ENCODE measurements around the gene ITPR1. TPM values are rescaled to one million over a fixed set of nuclear protein-coding genes. Genes with fewer than 3 reads are reported as not detected.
"Not testable (repeated sequence)": the region's sequence is repeated elsewhere in the genome, so short reads cannot be mapped to it uniquely, and the experiment has no call there.

ITPR1 gene
- total RNA-seq, 1 experiment from 2014 or later: 9.9 TPM

DNA sequence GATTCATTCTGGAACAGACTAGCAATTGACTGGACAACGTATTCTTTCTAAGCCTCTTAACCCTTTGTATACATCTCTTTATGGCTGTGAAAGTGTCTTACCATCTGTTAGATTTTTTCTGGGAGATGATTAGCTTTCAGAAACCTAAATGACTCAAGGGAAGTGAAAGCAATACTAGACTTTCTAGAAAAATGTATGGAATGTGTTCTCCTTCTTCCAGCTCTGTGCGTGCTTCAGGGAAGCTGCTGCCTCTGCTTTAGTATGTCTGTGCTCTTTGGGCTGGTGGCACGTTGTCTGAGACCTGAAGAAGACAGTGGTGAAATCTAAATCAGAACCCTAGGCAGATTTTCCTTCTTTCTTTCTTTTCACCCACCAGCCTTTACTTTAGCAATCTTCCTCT is 89.5 kb downstream of the ITPR1 start:
- DNase-seq (ENCODE audit: low spot score): no peak
- in situ Hi-C loops (cut with HindIII; ENCODE audit: low sequenced_read_pairs): no loop called here

DNA sequence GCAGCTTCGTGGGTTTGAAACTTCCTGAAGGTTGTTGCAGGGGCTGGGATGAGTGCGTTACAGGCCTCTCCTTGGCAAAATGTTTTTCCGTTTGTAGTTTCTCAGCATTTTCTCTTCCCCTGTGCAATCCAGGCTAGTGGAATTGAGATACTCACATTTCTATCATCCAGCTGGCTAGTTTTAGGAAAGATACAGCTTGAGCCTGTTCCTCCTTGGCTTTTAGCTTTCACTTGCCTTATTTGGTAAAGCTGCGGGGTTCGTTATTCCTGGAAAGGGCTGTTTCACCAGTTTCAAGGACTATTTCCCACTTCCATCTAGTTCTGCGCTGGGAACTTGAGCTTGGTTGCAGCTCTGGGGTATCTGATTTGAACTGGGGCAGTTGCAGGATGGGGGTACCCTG is 90.3 kb downstream of the ITPR1 start:
- in situ Hi-C loops (cut with HindIII; ENCODE audit: low sequenced_read_pairs): no loop called here
- DNase-seq (ENCODE audit: low spot score): no peak

DNA sequence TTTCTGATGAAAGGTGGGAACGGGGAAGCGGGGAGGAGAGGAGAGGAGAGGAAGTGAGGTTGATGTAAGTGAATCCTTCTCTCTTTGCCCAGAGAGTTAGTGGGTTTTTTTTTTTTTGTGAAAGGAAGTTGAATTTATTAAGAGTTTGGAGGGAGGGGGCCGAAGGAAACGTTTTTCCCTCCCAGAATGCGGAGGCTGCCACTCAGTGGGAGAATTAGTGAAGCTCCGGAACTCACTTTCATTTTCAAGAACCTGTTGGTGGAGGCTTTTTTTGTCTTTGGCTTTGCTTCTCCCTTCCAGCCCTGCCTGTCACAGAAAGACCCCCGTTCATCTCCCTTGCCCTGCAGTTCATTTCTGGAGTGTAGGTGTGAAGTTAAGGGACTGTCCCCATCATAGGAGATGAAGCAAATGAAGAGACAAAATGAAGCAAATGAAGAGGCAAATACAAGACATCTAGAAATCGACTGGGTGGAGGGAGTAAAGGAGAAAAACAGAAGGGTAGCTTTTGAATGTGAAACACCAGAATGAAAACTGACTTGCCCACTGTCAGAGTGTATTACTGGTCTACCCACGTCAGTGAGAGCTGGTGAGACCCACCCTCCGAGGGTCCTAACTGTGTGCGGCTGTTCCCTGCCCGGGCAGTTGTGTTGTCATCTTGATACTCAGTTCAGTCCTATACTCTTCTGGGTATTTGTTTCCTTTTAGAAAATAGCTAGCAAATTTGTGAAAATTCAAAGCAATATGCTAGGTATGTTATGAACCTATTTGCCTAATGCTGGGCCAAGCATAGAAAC is 91.5 kb downstream of the ITPR1 start:
- no peak for DNase-seq (ENCODE audit: low spot score)
- in situ Hi-C loops (cut with HindIII; ENCODE audit: low sequenced_read_pairs): no loop called here

DNA sequence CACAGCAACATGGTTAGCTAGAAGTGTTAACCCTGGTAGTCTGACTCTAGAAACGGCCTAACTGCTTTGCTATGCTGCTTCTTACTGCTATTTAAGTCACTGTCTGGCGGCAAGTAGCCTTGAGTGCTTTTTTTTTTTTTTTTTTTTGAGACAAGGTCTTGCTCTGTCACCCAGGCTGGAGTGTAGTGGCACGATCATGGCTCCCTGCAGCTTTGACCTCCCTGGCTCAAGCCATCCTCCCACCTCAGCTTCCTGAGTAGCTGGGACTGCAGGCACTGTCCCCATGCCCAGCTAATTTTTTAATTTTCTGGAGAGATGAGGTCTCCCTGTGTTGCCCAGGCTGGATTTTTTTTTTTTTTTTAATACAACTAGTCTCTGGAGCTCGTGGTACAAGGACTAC is 93.2 kb downstream of the ITPR1 start:
- in situ Hi-C loops (cut with HindIII; ENCODE audit: low sequenced_read_pairs): no loop called here
- no peak for DNase-seq (ENCODE audit: low spot score)

GRCh38 chr3:4587061-4587837 is 94.1 kb downstream of the ITPR1 start:
- no peak for DNase-seq (ENCODE audit: low spot score)
- in situ Hi-C loops (cut with HindIII; ENCODE audit: low sequenced_read_pairs): no loop called here

- DNase-seq (ENCODE audit: low spot score): no peak
- in situ Hi-C loops (cut with HindIII; ENCODE audit: low sequenced_read_pairs): no loop called here
These were observed 94.6 kb downstream of the ITPR1 start for GRCh38 chr3:4587838-4588105.

GRCh38 chr3:4588466-4588865 is 95.3 kb downstream of the ITPR1 start:
- peak; percentile 35 for DNase-seq (ENCODE audit: low spot score)

GRCh38 chr3:4589475-4590097 is 96.4 kb downstream of the ITPR1 start:
- in situ Hi-C loops (cut with HindIII; ENCODE audit: low sequenced_read_pairs): no loop called here
- no peak for DNase-seq (ENCODE audit: low spot score)

More at GRCh38 chr3:4588466-4588865, 95.3 kb downstream of the ITPR1 start:
- in situ Hi-C loops (cut with HindIII; ENCODE audit: low sequenced_read_pairs): no loop called here

- DNase-seq (ENCODE audit: low spot score); in situ Hi-C loops (cut with HindIII; ENCODE audit: low sequenced_read_pairs): not testable (repeated sequence)
These were observed 97.7 kb downstream of the ITPR1 start for GRCh38 chr3:4590849-4591248.

DNA sequence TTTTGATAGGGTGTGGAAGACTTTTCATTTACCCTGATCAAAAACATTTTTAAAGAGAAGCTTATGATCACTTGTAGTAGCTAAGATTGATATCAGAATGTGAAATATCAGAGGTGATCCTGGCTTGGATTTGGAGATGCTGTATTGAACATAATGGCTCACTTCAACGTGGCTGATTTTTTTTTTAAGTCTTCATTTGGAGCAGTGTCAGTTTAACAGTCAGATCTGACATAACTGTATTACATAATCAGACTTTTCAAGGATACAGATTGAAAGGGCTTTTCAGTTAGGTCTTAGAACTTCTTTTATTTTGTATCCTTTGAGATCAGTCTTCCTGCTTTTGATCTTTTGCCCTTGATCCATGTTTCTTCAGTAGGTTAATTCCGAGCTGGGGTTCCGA is 98.5 kb downstream of the ITPR1 start:
- no peak for DNase-seq (ENCODE audit: low spot score)
- in situ Hi-C loops (cut with HindIII; ENCODE audit: low sequenced_read_pairs): no loop called here

DNA sequence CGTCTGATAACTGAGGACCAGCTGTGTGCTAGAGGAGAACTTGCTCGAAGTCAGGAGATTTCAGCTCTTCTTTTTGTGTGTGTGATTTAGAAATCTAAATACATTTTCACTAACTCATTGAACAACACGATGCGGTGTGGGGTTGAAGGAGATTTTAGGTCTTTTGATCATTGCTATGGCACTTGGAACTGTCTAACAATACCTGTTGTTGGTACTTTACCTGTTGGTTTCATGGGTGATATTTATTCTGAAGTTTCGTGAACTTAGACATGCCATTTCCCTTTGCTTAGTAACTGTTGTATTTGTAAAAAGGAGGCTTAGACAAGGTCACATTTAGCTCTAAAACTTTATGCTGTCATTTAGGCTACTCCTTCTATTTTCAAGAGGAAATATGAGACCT is 99.9 kb downstream of the ITPR1 start:
- in situ Hi-C loops (cut with HindIII; ENCODE audit: low sequenced_read_pairs): no loop called here
- DNase-seq (ENCODE audit: low spot score): no peak

- DNase-seq (ENCODE audit: low spot score): no peak
- in situ Hi-C loops (cut with HindIII; ENCODE audit: low sequenced_read_pairs): no loop called here
These were observed 102.6 kb downstream of the ITPR1 start for GRCh38 chr3:4595710-4596113.

DNA sequence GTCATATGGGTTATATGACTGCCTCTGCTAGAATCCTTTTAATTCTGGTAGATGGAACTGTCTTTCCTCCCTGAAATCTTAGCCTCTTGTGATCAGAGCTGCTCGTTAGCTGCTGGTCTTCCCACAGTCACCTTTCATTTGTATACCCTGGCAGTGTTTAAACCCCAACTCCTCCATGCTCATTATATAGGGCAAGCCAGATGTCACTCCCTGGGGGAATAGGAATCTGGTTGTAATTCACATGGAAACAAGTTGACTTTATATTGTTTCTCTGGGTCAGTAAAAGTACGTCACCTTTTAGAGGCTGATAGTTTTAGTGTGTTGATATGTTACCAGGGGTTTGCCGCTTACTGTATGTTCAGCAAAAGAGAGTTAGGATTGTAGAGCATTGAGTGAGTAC is 103.5 kb downstream of the ITPR1 start:
- in situ Hi-C loops (cut with HindIII; ENCODE audit: low sequenced_read_pairs): no loop called here

DNA sequence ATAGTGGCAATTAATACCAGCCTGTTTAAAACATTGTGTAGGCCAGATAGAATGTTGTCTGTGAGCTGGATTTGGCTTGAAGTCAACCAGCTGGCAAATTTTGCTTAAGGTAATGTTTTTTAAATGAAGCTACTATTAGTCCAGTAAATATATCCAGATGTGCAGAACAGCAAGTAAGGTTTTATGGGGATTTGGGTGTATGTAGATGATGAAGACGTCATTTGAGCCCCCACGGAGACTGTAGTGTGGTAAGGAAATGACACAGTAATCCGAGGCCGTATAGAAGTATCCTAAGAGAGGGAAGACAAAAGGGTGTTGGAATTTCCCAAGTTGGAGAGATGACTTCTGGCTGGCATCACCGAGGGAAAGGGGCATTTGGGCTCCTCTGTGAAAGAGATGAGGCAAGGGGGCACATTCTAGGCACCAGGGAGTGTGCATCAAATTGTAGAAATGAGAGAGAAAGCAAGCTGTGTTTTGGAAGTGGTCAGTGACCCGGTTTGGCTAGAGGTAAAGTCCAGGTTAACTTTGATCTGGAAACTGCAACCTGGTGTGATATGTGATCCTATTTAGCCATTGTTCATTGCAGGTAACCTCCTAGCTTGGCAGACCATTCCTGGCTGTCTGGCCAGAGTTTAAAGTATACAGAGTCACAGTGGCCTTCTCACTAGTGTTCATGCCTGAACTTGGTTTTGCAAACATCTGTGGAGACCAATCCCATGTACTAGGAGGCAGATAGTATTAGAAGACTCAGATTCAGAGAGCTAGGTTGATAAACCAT is 104.2 kb downstream of the ITPR1 start:
- DNase-seq (ENCODE audit: low spot score): no peak
- in situ Hi-C loops (cut with HindIII; ENCODE audit: low sequenced_read_pairs): no loop called here

More for the DNA sequence above, 103.5 kb downstream of the ITPR1 start:
- DNase-seq (ENCODE audit: low spot score): no peak

- DNase-seq (ENCODE audit: low spot score); in situ Hi-C loops (cut with HindIII; ENCODE audit: low sequenced_read_pairs): not testable (repeated sequence)
These were observed 105.1 kb downstream of the ITPR1 start for GRCh38 chr3:4598232-4598631.

DNA sequence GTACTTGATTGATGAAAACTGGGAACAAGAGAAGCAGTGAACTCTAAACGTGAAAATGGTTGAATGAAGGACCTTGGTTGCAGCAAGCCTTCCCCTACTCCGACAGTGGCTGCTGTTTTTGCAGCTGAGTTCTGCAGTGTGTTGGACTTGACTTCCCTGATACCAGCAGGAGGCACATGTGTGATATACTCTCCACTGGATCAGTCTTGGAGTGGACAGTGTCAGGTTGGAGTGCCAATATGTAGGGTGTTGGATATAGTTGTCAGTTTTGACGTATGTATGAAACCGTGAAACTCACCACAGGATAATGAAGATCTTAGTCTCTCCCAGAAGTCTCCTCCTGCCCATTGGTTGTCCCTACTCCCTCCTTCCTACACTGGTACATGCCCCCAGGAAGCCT is 106.5 kb downstream of the ITPR1 start:
- in situ Hi-C loops (cut with HindIII; ENCODE audit: low sequenced_read_pairs): no loop called here
- DNase-seq (ENCODE audit: low spot score): no peak

DNA sequence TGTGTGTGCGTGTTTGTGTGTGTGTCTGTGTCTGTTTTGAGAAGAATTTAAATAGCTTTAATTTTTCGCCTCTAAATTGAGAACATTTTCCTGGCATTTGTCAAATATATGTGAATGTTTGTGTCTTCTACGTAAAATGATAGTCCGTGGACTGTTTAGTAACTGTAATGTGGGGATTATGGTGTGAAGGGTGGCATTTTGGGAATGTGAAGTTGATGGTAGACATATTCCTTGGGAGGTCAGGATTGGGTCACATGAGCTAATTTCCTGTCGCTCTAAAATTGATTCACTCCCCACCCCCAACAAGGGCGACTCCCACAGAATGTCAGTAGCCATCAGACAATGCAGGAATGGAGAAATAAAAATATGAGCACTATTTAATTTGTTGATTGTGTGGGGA is 107.3 kb downstream of the ITPR1 start:
- no peak for DNase-seq (ENCODE audit: low spot score)
- in situ Hi-C loops (cut with HindIII; ENCODE audit: low sequenced_read_pairs): no loop called here

GRCh38 chr3:4601892-4602291 is 108.7 kb downstream of the ITPR1 start:
- in situ Hi-C loops (cut with HindIII; ENCODE audit: low sequenced_read_pairs): no loop called here
- no peak for DNase-seq (ENCODE audit: low spot score)

DNA sequence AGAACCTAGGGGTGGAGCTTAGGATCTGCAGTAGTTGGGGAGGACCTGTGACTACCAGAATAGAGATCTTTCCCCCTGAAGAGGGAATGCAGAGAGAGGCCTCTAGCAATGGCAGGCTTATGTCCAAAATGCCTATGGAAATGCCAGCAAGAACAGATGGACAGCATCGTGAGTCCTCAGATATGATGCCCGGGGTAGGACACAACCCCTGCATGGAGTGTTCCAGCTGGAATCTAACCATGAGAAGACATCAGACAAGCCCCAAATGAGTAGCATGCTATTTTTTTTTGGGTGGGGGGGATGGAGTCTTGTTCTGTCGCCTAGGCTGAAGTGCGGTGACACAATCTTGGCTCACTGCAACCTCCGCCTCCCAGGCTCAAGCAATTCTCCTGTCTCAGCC is 111.5 kb downstream of the ITPR1 start:
- in situ Hi-C loops (cut with HindIII; ENCODE audit: low sequenced_read_pairs): no loop called here
- no peak for DNase-seq (ENCODE audit: low spot score)

DNA sequence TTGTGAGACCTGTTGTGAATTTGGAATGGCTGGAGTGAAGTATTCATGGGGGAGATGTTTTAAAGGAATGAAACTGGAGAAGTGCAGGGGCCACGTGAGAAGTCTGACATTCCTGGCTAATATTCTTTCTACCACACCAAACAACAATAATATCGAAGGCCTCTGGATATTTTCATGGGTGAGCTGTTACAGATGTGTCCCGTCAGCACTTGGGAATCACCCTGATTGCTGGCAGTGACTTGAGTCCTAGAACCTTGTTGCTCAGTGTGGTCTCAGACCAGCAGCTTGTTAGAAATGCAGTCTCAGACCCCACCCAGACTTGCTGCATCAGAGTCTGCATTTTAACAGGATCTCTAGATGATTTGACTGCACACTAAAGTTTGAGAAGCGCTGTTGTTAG is 113.8 kb downstream of the ITPR1 start:
- DNase-seq (ENCODE audit: low spot score): no peak
- in situ Hi-C loops (cut with HindIII; ENCODE audit: low sequenced_read_pairs): no loop called here
